Ovary (tissue), 3 donors: Measurements from ENCODE around the gene GRAMD4.

Source experiments
- EP300 ChIP-seq: sonication (generic); formaldehyde crosslinking; IDR thresholded peaks from one replicate; pipeline ENCODE4 v1.6.1; 2017; ENCODE audit warnings: antibody characterized with exemption
- POLR2A ChIP-seq: fragments of 450-650 bp; IDR thresholded peaks from one replicate; pipeline ENCODE4 v1.6.1; 2017; ENCODE audit warnings: antibody characterized with exemption, mild to moderate bottlenecking, moderate library complexity
- TF ChIP-seq, protein P1 (sequence below), 3 donors: fragments of 450-650 bp in 2 of 3; fragments of 200-600 bp in 1 of 3; IDR thresholded peaks; one replicate each; pipeline versions ENCODE4 v1.5.1 to v1.8.0; 2016 to 2022; ENCODE audit warnings: antibody characterized with exemption in 3 of 3, mild to moderate bottlenecking in 1 of 3
- donor health status: DM: no; HTN: no; CAD: no.

DNA sequence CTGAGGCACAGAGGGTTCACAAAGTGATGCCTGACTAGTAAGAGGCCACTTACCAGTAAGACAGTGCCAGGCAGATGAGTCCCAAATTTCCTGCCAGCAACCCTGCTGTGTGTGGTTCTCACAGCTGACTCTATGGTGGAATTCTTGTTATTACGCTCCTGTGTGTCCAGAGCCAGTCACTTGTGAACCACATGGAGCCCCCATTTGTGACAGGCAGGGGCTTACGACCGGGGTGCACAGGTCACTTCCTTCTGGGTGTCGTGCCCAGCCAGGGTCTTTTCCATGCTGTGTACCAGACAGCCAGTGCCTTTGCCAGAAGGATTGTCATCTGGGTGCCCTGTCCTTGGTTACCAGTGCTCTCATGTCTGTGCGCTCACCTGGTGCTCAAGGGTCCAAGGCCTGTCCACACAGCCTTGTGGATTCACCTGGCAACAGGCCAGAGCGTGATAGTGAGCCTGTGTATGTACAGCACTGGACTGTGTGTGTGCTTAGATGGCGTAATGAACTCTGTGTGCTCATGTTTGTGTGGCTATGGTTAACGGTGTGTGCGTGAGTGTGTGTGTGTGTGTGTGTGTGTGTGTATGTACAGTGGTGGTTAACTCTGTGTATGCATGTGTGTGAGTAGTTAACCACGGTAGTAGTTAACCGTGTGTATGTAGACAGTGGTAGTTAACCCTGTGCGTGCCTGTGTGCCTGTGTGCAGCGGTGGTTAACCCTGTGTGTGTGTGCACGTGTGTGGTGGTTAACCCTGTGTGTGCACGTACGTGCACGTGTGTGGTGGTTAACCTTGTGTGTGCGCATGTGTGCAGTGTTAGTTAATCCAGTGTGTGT lies 18.6 kb downstream of the GRAMD4 start:
- TF ChIP-seq, protein P1, sequence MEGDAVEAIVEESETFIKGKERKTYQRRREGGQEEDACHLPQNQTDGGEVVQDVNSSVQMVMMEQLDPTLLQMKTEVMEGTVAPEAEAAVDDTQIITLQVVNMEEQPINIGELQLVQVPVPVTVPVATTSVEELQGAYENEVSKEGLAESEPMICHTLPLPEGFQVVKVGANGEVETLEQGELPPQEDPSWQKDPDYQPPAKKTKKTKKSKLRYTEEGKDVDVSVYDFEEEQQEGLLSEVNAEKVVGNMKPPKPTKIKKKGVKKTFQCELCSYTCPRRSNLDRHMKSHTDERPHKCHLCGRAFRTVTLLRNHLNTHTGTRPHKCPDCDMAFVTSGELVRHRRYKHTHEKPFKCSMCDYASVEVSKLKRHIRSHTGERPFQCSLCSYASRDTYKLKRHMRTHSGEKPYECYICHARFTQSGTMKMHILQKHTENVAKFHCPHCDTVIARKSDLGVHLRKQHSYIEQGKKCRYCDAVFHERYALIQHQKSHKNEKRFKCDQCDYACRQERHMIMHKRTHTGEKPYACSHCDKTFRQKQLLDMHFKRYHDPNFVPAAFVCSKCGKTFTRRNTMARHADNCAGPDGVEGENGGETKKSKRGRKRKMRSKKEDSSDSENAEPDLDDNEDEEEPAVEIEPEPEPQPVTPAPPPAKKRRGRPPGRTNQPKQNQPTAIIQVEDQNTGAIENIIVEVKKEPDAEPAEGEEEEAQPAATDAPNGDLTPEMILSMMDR (IDR thresholded peaks at IDR 0.05), result no peak
- TF ChIP-seq POLR2A (no peak), EP300 (no peak)
